22Rv1 (cell line): ENCODE measurements around the gene RABEPK.
"Not testable (repeated sequence)": the region's sequence is repeated elsewhere in the genome, so short reads cannot be mapped to it uniquely, and the experiment has no call there.

Source experiments
- H3K27ac ChIP-seq: fragments of 450-650 bp; 2 replicates; pipeline ENCODE4 v1.5.1; 2017
- ZFX ChIP-seq: fragments of 450-650 bp; IDR thresholded peaks from 2 replicates; pipeline ENCODE4 v1.6.1; 2017; ENCODE audit warnings: antibody characterized with exemption, borderline replicate concordance
- TF ChIP-seq, protein P1 (sequence below): fragments of 450-650 bp; IDR thresholded peaks from 2 replicates; pipeline ENCODE4 v1.5.1; 2017; ENCODE audit warnings: mild to moderate bottlenecking

The RABEPK gene, protein sequence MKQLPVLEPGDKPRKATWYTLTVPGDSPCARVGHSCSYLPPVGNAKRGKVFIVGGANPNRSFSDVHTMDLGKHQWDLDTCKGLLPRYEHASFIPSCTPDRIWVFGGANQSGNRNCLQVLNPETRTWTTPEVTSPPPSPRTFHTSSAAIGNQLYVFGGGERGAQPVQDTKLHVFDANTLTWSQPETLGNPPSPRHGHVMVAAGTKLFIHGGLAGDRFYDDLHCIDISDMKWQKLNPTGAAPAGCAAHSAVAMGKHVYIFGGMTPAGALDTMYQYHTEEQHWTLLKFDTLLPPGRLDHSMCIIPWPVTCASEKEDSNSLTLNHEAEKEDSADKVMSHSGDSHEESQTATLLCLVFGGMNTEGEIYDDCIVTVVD

GRCh38 chr9:125200216-125201047, at the start of gene RABEPK:
Gene RABEPK (plus strand): TSS chr9:125200542. CDS start chr9:125203014, 2,472 bp downstream.
- no peak for TF ChIP-seq ZFX
- TF ChIP-seq, protein P1, sequence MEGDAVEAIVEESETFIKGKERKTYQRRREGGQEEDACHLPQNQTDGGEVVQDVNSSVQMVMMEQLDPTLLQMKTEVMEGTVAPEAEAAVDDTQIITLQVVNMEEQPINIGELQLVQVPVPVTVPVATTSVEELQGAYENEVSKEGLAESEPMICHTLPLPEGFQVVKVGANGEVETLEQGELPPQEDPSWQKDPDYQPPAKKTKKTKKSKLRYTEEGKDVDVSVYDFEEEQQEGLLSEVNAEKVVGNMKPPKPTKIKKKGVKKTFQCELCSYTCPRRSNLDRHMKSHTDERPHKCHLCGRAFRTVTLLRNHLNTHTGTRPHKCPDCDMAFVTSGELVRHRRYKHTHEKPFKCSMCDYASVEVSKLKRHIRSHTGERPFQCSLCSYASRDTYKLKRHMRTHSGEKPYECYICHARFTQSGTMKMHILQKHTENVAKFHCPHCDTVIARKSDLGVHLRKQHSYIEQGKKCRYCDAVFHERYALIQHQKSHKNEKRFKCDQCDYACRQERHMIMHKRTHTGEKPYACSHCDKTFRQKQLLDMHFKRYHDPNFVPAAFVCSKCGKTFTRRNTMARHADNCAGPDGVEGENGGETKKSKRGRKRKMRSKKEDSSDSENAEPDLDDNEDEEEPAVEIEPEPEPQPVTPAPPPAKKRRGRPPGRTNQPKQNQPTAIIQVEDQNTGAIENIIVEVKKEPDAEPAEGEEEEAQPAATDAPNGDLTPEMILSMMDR: no peak
- peak within 1 kb of the TSS; percentile 69 for H3K27ac ChIP-seq

DNA sequence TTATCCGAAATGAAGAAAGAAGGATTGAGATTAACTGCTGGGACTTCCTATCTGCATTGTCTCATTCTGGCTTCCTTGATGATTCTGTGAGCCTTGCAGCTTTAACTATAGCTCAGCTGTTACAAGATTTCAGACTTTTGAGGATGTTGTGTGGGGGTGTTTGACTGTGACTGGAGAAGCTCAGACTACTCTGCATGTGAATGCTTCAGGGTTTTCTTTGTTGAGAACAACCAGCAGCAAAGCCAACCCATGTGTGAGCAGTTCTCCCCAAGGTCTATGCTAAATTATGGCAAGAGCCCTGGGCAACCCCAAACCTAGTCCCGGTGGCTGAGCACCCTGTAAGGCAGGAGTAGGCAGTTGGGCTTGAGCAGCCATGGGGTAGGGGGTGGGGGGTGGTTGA, 48.6 kb upstream of the RABEPK start:
- no peak overlapping the region for H3K27ac ChIP-seq
- TF ChIP-seq ZFX: no peak
- TF ChIP-seq, protein P1: no peak

DNA sequence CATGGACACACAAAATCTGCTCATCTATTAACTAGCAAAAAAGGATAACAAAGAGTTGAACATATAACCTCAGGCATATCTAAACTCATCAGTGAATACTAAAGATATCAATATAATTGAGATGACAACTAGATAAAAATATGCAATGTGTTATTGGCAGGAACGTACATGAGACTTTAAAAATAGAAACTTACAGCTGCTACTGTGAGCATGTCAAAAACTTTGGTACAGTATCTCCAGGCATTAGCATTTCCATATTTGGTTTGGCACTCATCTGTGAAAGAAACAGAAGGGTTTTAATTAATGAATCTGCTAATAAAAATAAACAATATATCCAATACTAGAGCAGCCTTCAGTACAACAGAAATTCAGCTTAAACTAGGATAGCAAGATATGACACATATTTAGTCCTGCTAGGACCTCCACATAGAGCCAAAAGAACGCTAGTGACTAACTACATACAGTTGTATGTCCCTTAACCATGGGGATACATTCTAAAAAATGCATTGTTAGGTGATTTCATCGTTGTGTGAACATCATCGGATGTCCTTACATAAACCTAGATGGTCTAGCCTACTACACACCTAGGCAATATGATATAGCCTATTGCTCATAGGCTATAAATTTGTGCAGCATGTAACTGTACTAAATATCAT, 46.5 kb upstream of the RABEPK start:
- H3K27ac ChIP-seq: no peak overlapping the region
- TF ChIP-seq ZFX: no peak
- TF ChIP-seq, protein P1: no peak

DNA sequence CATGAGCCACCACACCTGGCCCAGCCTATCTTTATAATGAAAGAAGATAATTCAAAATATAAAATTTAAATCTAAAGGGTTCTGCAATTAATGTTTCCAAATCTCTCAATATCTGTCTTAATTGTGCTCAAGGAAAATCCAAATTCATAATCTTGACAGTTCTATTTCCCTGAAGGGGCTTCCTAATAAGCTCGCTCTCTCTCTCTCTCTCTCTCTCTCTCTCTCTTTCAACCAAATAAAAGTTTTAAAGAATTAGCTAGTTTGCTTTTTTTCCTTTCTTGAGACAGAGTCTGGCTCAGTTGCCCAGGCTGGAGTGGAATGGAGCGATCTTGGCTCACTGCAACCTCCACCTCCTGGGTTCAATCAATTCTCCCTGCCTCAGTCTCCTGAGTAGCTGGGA, 43.8 kb upstream of the RABEPK start:
- TF ChIP-seq ZFX: no peak
- TF ChIP-seq, protein P1: no peak
- H3K27ac ChIP-seq: no peak overlapping the region

GRCh38 chr9:125160750-125161149, 39.6 kb upstream of the RABEPK start:
- H3K27ac ChIP-seq: no peak overlapping the region
- no peak for TF ChIP-seq ZFX
- TF ChIP-seq, protein P1: no peak

DNA sequence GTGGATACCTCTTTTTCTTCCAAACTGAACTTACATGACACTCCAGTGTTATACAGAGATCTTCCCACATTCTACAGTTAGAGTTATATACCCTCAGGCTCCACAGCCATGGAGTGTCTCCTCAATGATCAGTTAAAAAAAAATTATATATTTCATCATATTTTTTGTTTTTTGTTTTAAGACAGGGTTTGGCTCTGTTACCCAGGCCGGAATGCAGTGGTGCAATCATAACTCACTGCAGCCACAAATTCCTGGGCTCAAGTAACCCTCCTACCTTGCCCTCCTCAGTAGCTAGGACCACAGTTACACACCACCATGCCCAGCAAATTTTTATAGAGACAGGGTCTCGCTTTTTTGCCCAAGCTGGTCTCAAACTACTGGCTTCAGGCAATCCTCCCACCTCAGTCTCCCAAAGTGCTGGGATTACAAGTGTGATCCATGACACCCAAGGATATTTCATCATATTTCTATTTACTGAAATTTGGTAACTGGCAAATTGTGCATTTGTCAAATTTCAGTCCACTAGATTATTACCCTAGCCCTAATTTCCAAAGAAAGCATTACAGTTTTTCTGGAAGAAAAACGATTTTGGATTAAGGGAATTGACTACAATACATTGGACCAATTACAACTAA, 38.9 kb upstream of the RABEPK start:
- TF ChIP-seq, protein P1: no peak
- TF ChIP-seq ZFX: no peak
- H3K27ac ChIP-seq: no peak overlapping the region

DNA sequence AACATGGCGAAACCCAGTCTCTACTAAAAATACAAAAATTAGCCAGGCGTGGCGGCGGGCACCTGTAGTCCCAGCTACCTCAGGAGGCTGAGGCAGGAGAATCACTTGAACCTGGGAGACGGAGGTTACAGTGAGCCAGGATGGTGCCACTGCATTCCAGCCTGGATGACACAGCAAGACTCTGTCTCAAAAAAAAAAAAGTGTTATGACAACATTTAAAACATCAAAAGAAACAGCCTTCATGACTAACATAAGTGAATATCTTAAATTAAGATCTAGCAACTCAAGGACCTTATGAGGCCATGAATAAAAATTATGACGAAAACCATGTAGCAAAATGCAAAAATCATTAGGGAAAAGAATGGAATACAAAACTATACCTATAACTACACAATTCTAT, 37.5 kb upstream of the RABEPK start:
- not testable (repeated sequence) for H3K27ac ChIP-seq
